ENCODE measurements around the gene NAT9. TPM values are rescaled to one million over a fixed set of nuclear protein-coding genes. Genes with fewer than 3 reads are reported as not detected.

NAT9 gene
- polyA plus RNA-seq, 4 donors = 12.4 to 28.3 (median 22.2) TPM

DNA sequence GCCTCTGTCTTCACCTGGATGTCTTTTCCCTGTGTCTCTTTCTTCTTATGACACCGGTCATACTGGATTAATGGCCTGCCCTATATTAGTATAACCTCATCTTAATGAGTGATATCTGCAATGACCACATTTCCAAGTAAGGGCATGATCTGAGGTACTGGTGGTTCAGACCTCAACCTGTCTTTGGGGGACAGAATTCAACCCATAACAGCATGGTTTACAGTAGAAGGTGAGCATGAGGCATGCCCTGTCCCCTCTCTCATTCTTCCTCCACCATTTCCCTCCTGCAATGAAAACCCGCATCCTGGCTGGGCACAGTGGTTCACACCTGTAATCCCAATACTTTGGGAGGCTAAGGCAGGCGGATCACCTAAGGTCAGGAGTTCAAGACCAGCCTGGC, 41.9 kb downstream of the NAT9 start:
- H3K4me3 ChIP-seq (ENCODE audit: low read depth in 1 of 3, low read length in 3 of 3) = no peak overlapping the region
- peaks cover 0 to 23% (median 15%) of the 10 kb centered on the region in 3 donors for H3K4me1 ChIP-seq (ENCODE audit: control insufficient read depth in 3 of 3, insufficient read depth in 2 of 3, low read depth in 1 of 3, low read length in 2 of 3)
- H3K36me3 ChIP-seq (ENCODE audit: control insufficient read depth in 3 of 3, insufficient read depth in 2 of 3, low read depth in 1 of 3, low read length in 3 of 3) = no peaks in the 10 kb centered on the region
- no peak for DNase-seq
- peaks cover 0 to 13% (median 0%) of the 10 kb centered on the region in 3 donors for H3K27me3 ChIP-seq (ENCODE audit: control insufficient read depth in 3 of 3, insufficient read depth in 3 of 3, low read length in 3 of 3)
- no peak for FAIRE-seq
- no peaks in the 10 kb centered on the region for H3K9me3 ChIP-seq (ENCODE audit: control insufficient read depth in 2 of 2, insufficient read depth in 1 of 2, low read depth in 1 of 2, low read length in 1 of 2)
- 82 to 93% (median 88%) methylated on average over 3 of the region's 3 CpGs for WGBS, 3 donors
- no peak overlapping the region for H3K27ac ChIP-seq (ENCODE audit: low read depth in 1 of 3, low read length in 2 of 3)

DNA sequence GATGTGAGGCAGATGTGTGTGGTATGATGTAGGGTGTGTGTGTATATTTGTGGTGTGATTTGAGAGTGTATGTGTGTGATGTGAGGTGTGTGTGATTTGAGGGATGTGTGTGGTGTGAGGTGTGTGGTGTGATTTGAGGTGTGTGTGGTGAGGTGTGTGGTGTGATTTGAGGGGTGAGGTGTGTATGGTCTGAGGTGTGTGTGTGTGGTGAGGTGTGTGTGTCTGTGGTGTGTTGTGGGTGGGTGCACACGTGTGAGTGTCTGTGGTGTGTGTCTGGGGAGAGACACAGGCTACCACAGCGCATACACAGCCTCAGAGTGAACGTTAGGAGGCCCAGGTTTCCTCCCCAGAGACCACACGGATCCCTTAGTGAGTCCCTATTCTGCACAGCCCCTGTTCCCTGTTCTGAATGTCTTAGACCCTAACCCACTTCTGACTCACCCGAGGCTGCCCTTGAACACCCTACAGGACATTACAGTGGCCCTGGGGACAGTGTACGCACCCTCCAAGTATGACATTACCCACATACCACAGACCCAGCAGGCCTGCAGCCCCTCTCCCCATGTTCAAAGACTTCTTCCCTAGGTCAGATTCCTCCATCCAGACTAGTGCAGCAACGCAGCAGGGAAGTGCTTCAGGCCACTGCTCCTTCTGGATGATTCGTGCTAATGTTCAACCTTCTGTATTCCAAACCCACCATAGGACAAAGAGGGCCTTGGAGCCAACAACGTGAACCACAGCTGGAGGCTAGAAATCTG, 42.6 kb downstream of the NAT9 start:
- Histone ChIP-seq H3K4me3 (ENCODE audit: low read depth in 1 of 3, low read length in 3 of 3) (no peak overlapping the region), H3K36me3 (ENCODE audit: control insufficient read depth in 3 of 3, insufficient read depth in 2 of 3, low read depth in 1 of 3, low read length in 3 of 3) (no peaks in the 10 kb centered on the region), H3K4me1 (ENCODE audit: control insufficient read depth in 3 of 3, insufficient read depth in 2 of 3, low read depth in 1 of 3, low read length in 2 of 3) (peaks cover 0 to 18% (median 13%) of the 10 kb centered on the region in 3 donors), H3K9me3 (ENCODE audit: control insufficient read depth in 2 of 2, insufficient read depth in 1 of 2, low read depth in 1 of 2, low read length in 1 of 2) (no peaks in the 10 kb centered on the region), H3K27me3 (ENCODE audit: control insufficient read depth in 3 of 3, insufficient read depth in 3 of 3, low read length in 3 of 3) (peaks cover 0 to 13% (median 0%) of the 10 kb centered on the region in 3 donors), H3K27ac (ENCODE audit: low read depth in 1 of 3, low read length in 2 of 3) (no peak overlapping the region)
- WGBS, 3 donors = 57 to 66% (median 59%) methylated on average over 9 of the region's 9 CpGs
- no peak for FAIRE-seq
- no peak for DNase-seq

- H3K27ac ChIP-seq (ENCODE audit: low read depth in 1 of 3, low read length in 2 of 3) = no peak overlapping the region
- no peaks in the 10 kb centered on the region for H3K36me3 ChIP-seq (ENCODE audit: control insufficient read depth in 3 of 3, insufficient read depth in 2 of 3, low read depth in 1 of 3, low read length in 3 of 3)
- H3K27me3 ChIP-seq (ENCODE audit: control insufficient read depth in 3 of 3, insufficient read depth in 3 of 3, low read length in 3 of 3) = peaks cover 0 to 5% (median 0%) of the 10 kb centered on the region in 3 donors
- FAIRE-seq = no peak
- H3K4me1 ChIP-seq (ENCODE audit: control insufficient read depth in 3 of 3, insufficient read depth in 2 of 3, low read depth in 1 of 3, low read length in 2 of 3) = peaks cover 0 to 7% (median 4%) of the 10 kb centered on the region in 3 donors
- H3K9me3 ChIP-seq (ENCODE audit: control insufficient read depth in 2 of 2, insufficient read depth in 1 of 2, low read depth in 1 of 2, low read length in 1 of 2) = no peaks in the 10 kb centered on the region
- H3K4me3 ChIP-seq (ENCODE audit: low read depth in 1 of 3, low read length in 3 of 3) = no peak overlapping the region
- DNase-seq = no peak
- 67 to 78% (median 70%) methylated on average over 12 of the region's 12 CpGs for WGBS, 3 donors
Observed at GRCh38 chr17:74732042-74732867, 43.9 kb downstream of the NAT9 start.

- H3K4me3 ChIP-seq (ENCODE audit: low read depth in 1 of 3, low read length in 3 of 3) = no peak overlapping the region
- DNase-seq = no peak
- peaks cover 0 to 3% (median 2%) of the 10 kb centered on the region in 3 donors for H3K4me1 ChIP-seq (ENCODE audit: control insufficient read depth in 3 of 3, insufficient read depth in 2 of 3, low read depth in 1 of 3, low read length in 2 of 3)
- no peaks in the 10 kb centered on the region for H3K36me3 ChIP-seq (ENCODE audit: control insufficient read depth in 3 of 3, insufficient read depth in 2 of 3, low read depth in 1 of 3, low read length in 3 of 3)
- 59 to 81% (median 60%) methylated on average over 4 of the region's 4 CpGs for WGBS, 3 donors
- H3K27ac ChIP-seq (ENCODE audit: low read depth in 1 of 3, low read length in 2 of 3) = no peak overlapping the region
- no peaks in the 10 kb centered on the region for H3K9me3 ChIP-seq (ENCODE audit: control insufficient read depth in 2 of 2, insufficient read depth in 1 of 2, low read depth in 1 of 2, low read length in 1 of 2)
- FAIRE-seq = no peak
- H3K27me3 ChIP-seq (ENCODE audit: control insufficient read depth in 3 of 3, insufficient read depth in 3 of 3, low read length in 3 of 3) = peaks cover 0 to 2% (median 0%) of the 10 kb centered on the region in 3 donors
Observed at GRCh38 chr17:74731347-74731605, 44.9 kb downstream of the NAT9 start.

DNA sequence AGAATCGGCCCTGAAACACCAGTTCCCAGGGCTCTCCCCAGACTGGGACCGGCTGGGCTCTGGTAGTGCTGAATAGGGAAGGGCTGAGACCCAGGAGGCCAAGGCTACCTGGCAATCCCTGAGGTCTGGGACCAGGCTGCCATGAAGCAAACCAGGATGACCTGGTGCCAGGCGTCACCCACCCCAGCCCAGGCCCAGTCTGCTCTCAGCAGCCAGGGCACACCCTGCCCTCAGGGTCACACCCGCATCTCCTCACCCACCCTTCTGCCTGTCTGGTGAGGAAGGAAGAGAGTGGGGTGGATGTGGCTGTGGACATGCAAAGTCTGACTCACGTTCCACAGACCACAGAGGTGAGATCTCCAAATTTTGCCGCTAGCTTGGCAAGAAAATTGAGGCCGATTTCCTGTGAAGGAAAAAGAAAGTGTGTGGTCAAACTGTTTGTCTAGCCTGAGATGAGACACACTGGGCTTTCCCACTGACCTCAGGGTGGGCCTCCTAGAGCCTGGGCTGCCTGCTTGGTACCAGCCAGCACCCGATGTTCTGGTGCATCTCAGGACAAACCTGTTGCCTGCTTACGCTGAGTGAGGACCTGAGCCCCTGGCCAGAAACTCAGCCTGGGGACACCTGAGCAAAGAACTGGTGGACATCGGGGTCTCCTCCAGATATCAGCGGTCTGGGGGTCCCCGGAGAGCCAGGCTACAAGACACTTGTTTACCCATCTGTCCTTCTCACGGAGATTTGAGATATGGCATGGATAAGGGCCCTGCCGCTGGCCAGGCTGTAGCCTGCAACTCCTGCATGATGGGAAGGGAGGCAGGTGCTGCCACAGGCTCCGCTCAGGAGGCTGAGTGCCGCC, 45.4 kb downstream of the NAT9 start:
- no peak for DNase-seq
- 60 to 74% (median 64%) methylated on average over 16 of the region's 16 CpGs for WGBS, 3 donors
- no peaks in the 10 kb centered on the region for H3K36me3 ChIP-seq (ENCODE audit: control insufficient read depth in 3 of 3, insufficient read depth in 2 of 3, low read depth in 1 of 3, low read length in 3 of 3)
- H3K27me3 ChIP-seq (ENCODE audit: control insufficient read depth in 3 of 3, insufficient read depth in 3 of 3, low read length in 3 of 3) = no peaks in the 10 kb centered on the region
- no peak overlapping the region for H3K27ac ChIP-seq (ENCODE audit: low read depth in 1 of 3, low read length in 2 of 3)
- no peaks in the 10 kb centered on the region for H3K4me1 ChIP-seq (ENCODE audit: control insufficient read depth in 3 of 3, insufficient read depth in 2 of 3, low read depth in 1 of 3, low read length in 2 of 3)
- no peaks in the 10 kb centered on the region for H3K9me3 ChIP-seq (ENCODE audit: control insufficient read depth in 2 of 2, insufficient read depth in 1 of 2, low read depth in 1 of 2, low read length in 1 of 2)
- no peak overlapping the region for H3K4me3 ChIP-seq (ENCODE audit: low read depth in 1 of 3, low read length in 3 of 3)
- no peak for FAIRE-seq

DNA sequence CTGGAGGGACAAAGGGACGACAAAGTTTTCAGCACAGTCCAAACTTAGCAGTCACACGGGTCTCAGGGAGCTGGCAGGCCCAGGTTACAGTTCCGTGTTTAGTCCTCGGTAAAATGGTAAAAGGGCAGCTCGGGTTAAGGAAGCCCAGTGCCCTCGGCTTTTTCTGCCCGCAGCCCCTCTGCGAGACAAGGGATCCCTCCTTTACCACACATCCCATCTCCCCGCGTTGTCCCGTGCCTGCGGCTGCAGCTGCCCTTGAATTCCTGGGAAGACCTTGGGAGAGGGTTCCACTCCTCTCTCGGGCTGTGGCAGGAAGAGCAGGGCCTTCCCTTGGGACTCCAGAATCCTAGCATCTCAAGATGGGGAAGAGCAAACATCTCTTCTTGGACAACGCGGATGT, 46.3 kb downstream of the NAT9 start:
- DNase-seq (no peak), FAIRE-seq (no peak)
- WGBS, 3 donors = 88 to 92% (median 91%) methylated on average over 15 of the region's 15 CpGs
- H3K9me3 ChIP-seq (ENCODE audit: control insufficient read depth in 2 of 2, insufficient read depth in 1 of 2, low read depth in 1 of 2, low read length in 1 of 2) = no peaks in the 10 kb centered on the region
- H3K4me3 ChIP-seq (ENCODE audit: low read depth in 1 of 3, low read length in 3 of 3) = no peak overlapping the region
- H3K4me1 ChIP-seq (ENCODE audit: control insufficient read depth in 3 of 3, insufficient read depth in 2 of 3, low read depth in 1 of 3, low read length in 2 of 3) = no peaks in the 10 kb centered on the region
- H3K36me3 ChIP-seq (ENCODE audit: control insufficient read depth in 3 of 3, insufficient read depth in 2 of 3, low read depth in 1 of 3, low read length in 3 of 3) = no peaks in the 10 kb centered on the region
- no peak overlapping the region for H3K27ac ChIP-seq (ENCODE audit: low read depth in 1 of 3, low read length in 2 of 3)
- H3K27me3 ChIP-seq (ENCODE audit: control insufficient read depth in 3 of 3, insufficient read depth in 3 of 3, low read length in 3 of 3) = no peaks in the 10 kb centered on the region

DNA sequence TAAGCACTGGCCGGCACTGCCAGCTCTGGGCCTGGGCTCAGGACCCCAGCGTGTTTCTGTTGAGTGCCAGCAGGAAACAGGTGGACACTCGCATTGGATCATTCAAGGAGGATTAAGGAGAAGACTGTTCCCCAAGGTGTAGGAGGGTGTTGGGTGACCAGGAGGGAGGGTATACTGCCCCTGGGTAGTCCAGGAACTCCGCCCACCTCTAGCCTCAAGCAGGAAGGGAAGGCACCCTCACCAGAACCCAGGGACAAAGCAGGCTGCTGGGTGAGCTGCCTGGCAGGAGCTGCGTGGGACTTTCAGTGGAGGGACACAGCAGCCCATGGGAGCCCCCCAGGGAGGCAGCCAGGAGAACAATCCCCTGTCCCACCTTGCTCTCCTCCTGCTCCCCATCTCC, 46.8 kb downstream of the NAT9 start:
- H3K36me3 ChIP-seq (ENCODE audit: control insufficient read depth in 3 of 3, insufficient read depth in 2 of 3, low read depth in 1 of 3, low read length in 3 of 3) = no peaks in the 10 kb centered on the region
- H3K27me3 ChIP-seq (ENCODE audit: control insufficient read depth in 3 of 3, insufficient read depth in 3 of 3, low read length in 3 of 3) = no peaks in the 10 kb centered on the region
- no peak for DNase-seq
- H3K9me3 ChIP-seq (ENCODE audit: control insufficient read depth in 2 of 2, insufficient read depth in 1 of 2, low read depth in 1 of 2, low read length in 1 of 2) = no peaks in the 10 kb centered on the region
- WGBS, 3 donors = 84 to 96% (median 93%) methylated on average over 5 of the region's 5 CpGs
- H3K4me1 ChIP-seq (ENCODE audit: control insufficient read depth in 3 of 3, insufficient read depth in 2 of 3, low read depth in 1 of 3, low read length in 2 of 3) = no peaks in the 10 kb centered on the region
- no peak overlapping the region for H3K27ac ChIP-seq (ENCODE audit: low read depth in 1 of 3, low read length in 2 of 3)
- no peak for FAIRE-seq
- H3K4me3 ChIP-seq (ENCODE audit: low read depth in 1 of 3, low read length in 3 of 3) = no peak overlapping the region

- H3K9me3 ChIP-seq (ENCODE audit: control insufficient read depth in 2 of 2, insufficient read depth in 1 of 2, low read depth in 1 of 2, low read length in 1 of 2) = no peaks in the 10 kb centered on the region
- no peak overlapping the region for H3K4me3 ChIP-seq (ENCODE audit: low read depth in 1 of 3, low read length in 3 of 3)
- H3K27ac ChIP-seq (ENCODE audit: low read depth in 1 of 3, low read length in 2 of 3) = no peak overlapping the region
- no peaks in the 10 kb centered on the region for H3K36me3 ChIP-seq (ENCODE audit: control insufficient read depth in 3 of 3, insufficient read depth in 2 of 3, low read depth in 1 of 3, low read length in 3 of 3)
- 94 to 97% (median 95%) methylated on average over 3 of the region's 3 CpGs for WGBS, 3 donors
- DNase-seq (no peak), FAIRE-seq (no peak)
- H3K27me3 ChIP-seq (ENCODE audit: control insufficient read depth in 3 of 3, insufficient read depth in 3 of 3, low read length in 3 of 3) = no peaks in the 10 kb centered on the region
- H3K4me1 ChIP-seq (ENCODE audit: control insufficient read depth in 3 of 3, insufficient read depth in 2 of 3, low read depth in 1 of 3, low read length in 2 of 3) = no peaks in the 10 kb centered on the region
Observed at GRCh38 chr17:74728702-74729075, 47.5 kb downstream of the NAT9 start.
